Adrenal gland (tissue), 5 donors: Measurements from ENCODE around the gene LOXHD1.

Source experiments
- POLR2A ChIP-seq, 2 donors: fragments of 450-650 bp; IDR thresholded peaks; one replicate each; pipeline ENCODE4 v1.6.1; 2017; ENCODE audit warnings: antibody characterized with exemption in 2 of 2, mild to moderate bottlenecking in 2 of 2, moderate library complexity in 1 of 2
- TF ChIP-seq, protein P1 (sequence below), 6 experiments: fragments of 450-650 bp in 4 of 6; fragments of 200-600 bp in 2 of 6; sonication (generic) in 1 of 6; IDR thresholded peaks; 1 replicate in 5 of 6; 2 replicates in 1 of 6; pipeline versions ENCODE4 v1.5.1 to v1.8.0; 2016 to 2021; ENCODE audit warnings: antibody characterized with exemption in 6 of 6, mild to moderate bottlenecking in 2 of 6, moderate library complexity in 1 of 6
- donor health status: DM: no; HTN: no; CAD: no.

DNA sequence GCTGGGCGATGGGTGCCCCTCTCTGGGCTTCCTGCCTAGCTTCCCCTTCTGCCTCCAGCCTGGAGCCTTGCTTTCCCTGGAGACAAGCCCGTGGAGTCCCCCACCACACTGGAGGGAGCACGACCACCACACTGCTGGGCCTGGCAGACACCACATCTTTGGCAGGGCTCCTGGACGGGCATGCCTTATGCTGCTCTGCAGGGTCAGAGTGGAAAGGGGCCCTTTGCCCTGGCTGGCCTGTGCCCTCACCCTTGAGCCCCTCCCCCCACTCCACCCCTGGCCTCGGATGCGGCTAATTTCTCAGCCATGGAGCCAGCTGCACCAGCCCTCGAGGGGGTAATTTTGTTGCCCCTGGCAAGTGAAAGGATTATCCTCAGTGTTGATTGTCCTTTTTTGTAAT is 194.5 kb downstream of the LOXHD1 start:
- TF ChIP-seq, protein P1, sequence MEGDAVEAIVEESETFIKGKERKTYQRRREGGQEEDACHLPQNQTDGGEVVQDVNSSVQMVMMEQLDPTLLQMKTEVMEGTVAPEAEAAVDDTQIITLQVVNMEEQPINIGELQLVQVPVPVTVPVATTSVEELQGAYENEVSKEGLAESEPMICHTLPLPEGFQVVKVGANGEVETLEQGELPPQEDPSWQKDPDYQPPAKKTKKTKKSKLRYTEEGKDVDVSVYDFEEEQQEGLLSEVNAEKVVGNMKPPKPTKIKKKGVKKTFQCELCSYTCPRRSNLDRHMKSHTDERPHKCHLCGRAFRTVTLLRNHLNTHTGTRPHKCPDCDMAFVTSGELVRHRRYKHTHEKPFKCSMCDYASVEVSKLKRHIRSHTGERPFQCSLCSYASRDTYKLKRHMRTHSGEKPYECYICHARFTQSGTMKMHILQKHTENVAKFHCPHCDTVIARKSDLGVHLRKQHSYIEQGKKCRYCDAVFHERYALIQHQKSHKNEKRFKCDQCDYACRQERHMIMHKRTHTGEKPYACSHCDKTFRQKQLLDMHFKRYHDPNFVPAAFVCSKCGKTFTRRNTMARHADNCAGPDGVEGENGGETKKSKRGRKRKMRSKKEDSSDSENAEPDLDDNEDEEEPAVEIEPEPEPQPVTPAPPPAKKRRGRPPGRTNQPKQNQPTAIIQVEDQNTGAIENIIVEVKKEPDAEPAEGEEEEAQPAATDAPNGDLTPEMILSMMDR (IDR thresholded peaks at IDR 0.05), result no peak
- TF ChIP-seq POLR2A (IDR thresholded peaks at IDR 0.05), result no peak
